Kidney (tissue), 14 donors: ENCODE measurements around the gene ZNF543. TPM values are rescaled to one million over a fixed set of nuclear protein-coding genes. Genes with fewer than 3 reads are reported as not detected.

Experiments used
- DNase-seq, 5 donors: peaks; one replicate each; pipeline ENCODE4 v3.0.0-alpha.2; 2013 to 2020
- FAIRE-seq: peaks from 2 replicates; lab custom pipeline; 2012; peaks lifted over from hg19 to GRCh38; lab: Jason Lieb, UNC
- H3K27ac ChIP-seq, 2 donors: one replicate each; pipeline ENCODE4 v1.7.0; 2013; ENCODE audit warnings: low read depth in 2 of 2, low read length in 2 of 2, inconsistent platforms in 1 of 2
- H3K27me3 ChIP-seq: one replicate; pipeline ENCODE4 v1.7.1; 2013; ENCODE audit warnings: low read length, inconsistent platforms; ENCODE audit not compliant: control insufficient read depth, insufficient read depth
- H3K36me3 ChIP-seq, 3 donors: one replicate each; pipeline versions ENCODE4 v1.7.0 to v1.7.1; 2013; ENCODE audit warnings: low read length in 3 of 3, control low read depth in 1 of 3, inconsistent platforms in 1 of 3; ENCODE audit not compliant: insufficient read depth in 3 of 3, control insufficient read depth in 2 of 3
- H3K4me1 ChIP-seq, 3 donors: one replicate each; pipeline versions ENCODE4 v1.7.0 to v1.7.1; 2013; ENCODE audit warnings: low read length in 3 of 3, inconsistent platforms in 1 of 3, low read depth in 1 of 3; ENCODE audit not compliant: control insufficient read depth in 2 of 3, insufficient read depth in 2 of 3
- H3K4me3 ChIP-seq, 3 donors: one replicate each; pipeline versions ENCODE4 v1.7.0 to v1.8.1; 2013; ENCODE audit warnings: low read length in 3 of 3, control low read depth in 1 of 3, inconsistent platforms in 1 of 3
- H3K9ac ChIP-seq, 3 donors: one replicate each; pipeline versions ENCODE4 v1.7.0 to v1.7.1; 2013; ENCODE audit warnings: low read length in 3 of 3, control low read depth in 1 of 3, inconsistent platforms in 1 of 3
- H3K9me3 ChIP-seq, 3 donors: one replicate each; pipeline versions ENCODE4 v1.7.0 to v1.7.1; 2013; ENCODE audit warnings: low read length in 3 of 3, control low read depth in 1 of 3, inconsistent platforms in 1 of 3; ENCODE audit not compliant: control insufficient read depth in 2 of 3, insufficient read depth in 1 of 3
- intact Hi-C: fragments of 100-400 bp; cut with DNase I; formaldehyde crosslinking; loops from one replicate; pipeline ENCODE4 v1.11.1; 2022
- polyA plus RNA-seq: library from polyadenylated mRNA; stranded (reverse); fragments of 350-450 nt; fragmentation: Illumina TruSeq; extraction: RNeasy Lipid Tissue Mini Kit (QIAGEN cat#74804); gene quantifications from one replicate; pipeline ENCODE4 v1.2.3, GENCODE V29; 2014; ENCODE audit warnings: low read depth, low replicate concordance; ENCODE audit not compliant: insufficient read depth
- total RNA-seq: library from RNA; stranded (reverse); fragmentation: NEBNext Ultra II Directional; extraction: Animal tissue kit (Norgen Biotek cat#: 25700); gene quantifications from one replicate; pipeline ENCODE4 v1.2.1, GENCODE V29; 2021
- TF ChIP-seq, protein P1 (sequence below): IDR thresholded peaks from 3 replicates; pipeline ENCODE4 v1.5.1; 2012; ENCODE audit warnings: mild to moderate bottlenecking, moderate library complexity, borderline replicate concordance; ENCODE audit not compliant: insufficient read depth; ENCODE audit errors: extremely low read depth
- donor health status: control.
- donor health status: control.
- donor health status: control.
- donor health status: control.
- donor health status: control.
- donor health status: DM: yes; HTN: yes; CAD: no.
- donor health status: Normal renal cell carcinoma (clear cell type).

ZNF543 gene
- total and polyA plus RNA-seq, 2 donors from 2014 or later = 1.3 to 10.2 TPM

DNA sequence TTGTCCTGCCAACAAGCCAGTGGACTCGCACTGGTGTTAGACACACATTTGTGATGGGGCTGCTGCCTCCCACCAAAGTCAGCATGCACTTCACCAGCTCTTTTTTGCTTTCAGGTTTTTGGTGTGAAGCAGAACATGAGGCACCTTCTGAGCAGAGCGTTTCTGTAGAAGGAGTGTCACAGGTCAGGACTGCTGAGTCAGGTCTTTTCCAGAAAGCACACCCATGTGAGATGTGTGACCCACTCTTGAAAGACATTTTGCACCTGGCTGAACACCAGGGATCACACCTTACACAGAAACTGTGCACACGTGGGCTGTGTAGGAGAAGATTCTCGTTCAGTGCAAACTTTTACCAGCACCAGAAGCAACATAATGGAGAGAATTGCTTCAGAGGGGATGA, 35.6 kb downstream of the ZNF543 start:
- FAIRE-seq = no peak
- no peak overlapping the region for H3K9ac ChIP-seq
- H3K27me3 ChIP-seq = no peaks in the 10 kb centered on the region
- no peak for DNase-seq
- peaks cover 0 to 39% (median 0%) of the 10 kb centered on the region in 3 donors for H3K9me3 ChIP-seq
- intact Hi-C loops = no loop called here
- H3K4me1 ChIP-seq = peaks cover 3 to 19% (median 6%) of the 10 kb centered on the region in 3 donors
- peaks cover 13 to 50% (median 32%) of the 10 kb centered on the region in 3 donors for H3K36me3 ChIP-seq
- no peak overlapping the region for H3K27ac ChIP-seq
- H3K4me3 ChIP-seq = no peak overlapping the region
- TF ChIP-seq, protein P1, sequence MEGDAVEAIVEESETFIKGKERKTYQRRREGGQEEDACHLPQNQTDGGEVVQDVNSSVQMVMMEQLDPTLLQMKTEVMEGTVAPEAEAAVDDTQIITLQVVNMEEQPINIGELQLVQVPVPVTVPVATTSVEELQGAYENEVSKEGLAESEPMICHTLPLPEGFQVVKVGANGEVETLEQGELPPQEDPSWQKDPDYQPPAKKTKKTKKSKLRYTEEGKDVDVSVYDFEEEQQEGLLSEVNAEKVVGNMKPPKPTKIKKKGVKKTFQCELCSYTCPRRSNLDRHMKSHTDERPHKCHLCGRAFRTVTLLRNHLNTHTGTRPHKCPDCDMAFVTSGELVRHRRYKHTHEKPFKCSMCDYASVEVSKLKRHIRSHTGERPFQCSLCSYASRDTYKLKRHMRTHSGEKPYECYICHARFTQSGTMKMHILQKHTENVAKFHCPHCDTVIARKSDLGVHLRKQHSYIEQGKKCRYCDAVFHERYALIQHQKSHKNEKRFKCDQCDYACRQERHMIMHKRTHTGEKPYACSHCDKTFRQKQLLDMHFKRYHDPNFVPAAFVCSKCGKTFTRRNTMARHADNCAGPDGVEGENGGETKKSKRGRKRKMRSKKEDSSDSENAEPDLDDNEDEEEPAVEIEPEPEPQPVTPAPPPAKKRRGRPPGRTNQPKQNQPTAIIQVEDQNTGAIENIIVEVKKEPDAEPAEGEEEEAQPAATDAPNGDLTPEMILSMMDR = no peak

DNA sequence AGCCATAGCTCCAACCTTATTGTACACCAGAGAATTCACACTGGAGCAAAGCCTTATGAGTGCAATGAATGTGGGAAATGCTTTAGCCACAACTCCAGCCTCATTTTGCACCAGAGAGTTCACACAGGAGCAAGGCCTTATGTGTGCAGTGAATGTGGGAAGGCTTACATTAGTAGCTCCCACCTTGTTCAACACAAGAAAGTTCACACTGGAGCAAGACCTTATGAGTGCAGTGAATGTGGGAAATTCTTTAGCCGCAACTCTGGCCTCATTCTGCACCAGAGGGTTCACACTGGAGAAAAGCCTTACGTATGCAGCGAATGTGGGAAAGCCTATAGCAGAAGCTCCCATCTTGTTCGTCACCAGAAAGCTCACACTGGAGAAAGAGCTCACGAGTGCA, 37.1 kb downstream of the ZNF543 start:
- Histone ChIP-seq H3K4me3 (no peak overlapping the region), H3K9me3 (peaks cover 0 to 39% (median 0%) of the 10 kb centered on the region in 3 donors), H3K9ac (no peak overlapping the region), H3K27me3 (no peaks in the 10 kb centered on the region), H3K27ac (no peak overlapping the region), H3K36me3 (peaks cover 13 to 50% (median 32%) of the 10 kb centered on the region in 3 donors), H3K4me1 (peaks cover 2 to 9% (median 2%) of the 10 kb centered on the region in 3 donors)
- FAIRE-seq (no peak), DNase-seq (no peak)
- intact Hi-C loops = no loop called here
- TF ChIP-seq, protein P1 = no peak

DNA sequence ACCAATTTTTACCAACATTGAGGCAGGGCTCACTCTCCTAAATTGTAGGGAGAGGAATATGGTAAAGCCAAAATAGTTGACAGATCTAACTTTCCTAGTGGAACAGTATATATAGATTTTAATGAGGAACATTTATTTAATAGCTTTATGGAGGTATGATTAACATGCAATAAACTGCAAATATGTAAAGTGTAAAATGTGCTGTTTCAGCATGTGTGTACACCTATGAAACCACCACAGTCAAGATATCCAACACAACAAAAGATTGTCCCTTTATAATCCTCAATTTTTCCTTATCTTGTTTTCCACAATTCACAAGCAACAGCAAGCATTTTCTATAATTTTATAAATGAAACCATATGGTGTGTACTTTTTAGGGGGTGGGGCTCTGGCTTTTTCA, 39.0 kb downstream of the ZNF543 start:
- Histone ChIP-seq H3K9ac (no peak overlapping the region), H3K36me3 (peaks cover 11 to 40% (median 25%) of the 10 kb centered on the region in 3 donors), H3K4me3 (no peak overlapping the region), H3K27me3 (no peaks in the 10 kb centered on the region), H3K4me1 (peaks cover 0 to 6% (median 2%) of the 10 kb centered on the region in 3 donors), H3K9me3 (peaks cover 0 to 32% (median 0%) of the 10 kb centered on the region in 3 donors), H3K27ac (no peak overlapping the region)
- FAIRE-seq (no peak), DNase-seq (no peak)
- TF ChIP-seq, protein P1 = no peak
- intact Hi-C loops = no loop called here

DNA sequence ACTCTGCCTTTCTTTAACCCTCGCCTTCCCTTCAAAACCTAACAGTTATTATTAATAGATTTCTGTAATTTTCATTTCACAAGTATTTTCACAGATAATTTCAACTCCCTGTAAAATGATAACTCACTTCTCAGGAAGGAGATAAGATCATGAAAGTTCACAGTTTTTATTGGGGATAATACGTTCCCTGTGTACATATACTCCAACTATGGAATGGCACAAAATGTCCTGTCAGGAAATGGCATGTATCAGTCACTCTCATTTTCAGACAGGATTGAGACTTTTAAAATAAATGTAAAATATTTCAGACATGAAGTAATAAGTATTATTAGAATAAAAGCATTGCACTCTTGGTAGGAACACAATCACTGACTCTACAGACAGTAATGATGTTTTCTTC, 42.1 kb downstream of the ZNF543 start:
- DNase-seq (peak in 1 of 5 donors; percentile 12), FAIRE-seq (no peak)
- Histone ChIP-seq H3K36me3 (peaks cover 3 to 8% (median 7%) of the 10 kb centered on the region in 3 donors), H3K27me3 (no peaks in the 10 kb centered on the region), H3K4me1 (peaks cover 0 to 6% (median 2%) of the 10 kb centered on the region in 3 donors), H3K9me3 (peaks cover 0 to 10% (median 0%) of the 10 kb centered on the region in 3 donors), H3K27ac (peak overlapping the region in 1 of 2 donors; percentile 83), H3K4me3 (peak overlapping the region; percentile 72 to 96 (median 91)), H3K9ac (peak overlapping the region in 2 of 3 donors; percentile 60 to 92)
- TF ChIP-seq, protein P1 = no peak
- intact Hi-C loops = no loop called here
